ENCODE measurements around the gene BCL11A. TPM values are rescaled to one million over a fixed set of nuclear protein-coding genes. Genes with fewer than 3 reads are reported as not detected.

Gene BCL11A
- total RNA-seq, 1 experiment from 2014 or later, result 91.4 TPM

GRCh38 chr2:60529785-60530627 is 23.4 kb downstream of the BCL11A start:
- Histone ChIP-seq H3K4me1 (ENCODE audit: insufficient read depth, low read length) (peaks cover 24% of the 10 kb centered on the region), H2BK5ac (ENCODE audit: insufficient read length, low read length) (no peak overlapping the region), H3K14ac (ENCODE audit: insufficient read depth, low read length) (no peak overlapping the region), H3K27me3 (ENCODE audit: insufficient read depth, low read length) (no peaks in the 10 kb centered on the region), H3K79me2 (ENCODE audit: insufficient read depth, low read length) (peaks cover 14% of the 10 kb centered on the region; the same call in 1 of the 2 replicates), H3K4me2 (ENCODE audit: insufficient read depth, insufficient read length, low read length) (no peak overlapping the region), H2BK120ac (ENCODE audit: low read depth, low read length, poor library complexity, severe bottlenecking) (no peak overlapping the region), H4K8ac (replicated peaks; ENCODE audit: insufficient read length, low read depth, low read length) (no peak overlapping the region), H3K56ac (ENCODE audit: insufficient read length, low read depth, low read length) (no peak overlapping the region), H2BK15ac (ENCODE audit: low read depth, low read length) (no peak overlapping the region), H3K23me2 (ENCODE audit: insufficient read length, low read depth, low read length, poor library complexity, severe bottlenecking) (no peaks in the 10 kb centered on the region), H3K79me1 (ENCODE audit: insufficient read depth, low read depth, low read length, poor library complexity, severe bottlenecking) (no peaks in the 10 kb centered on the region), H2BK20ac (ENCODE audit: low read depth, low read length, poor library complexity, severe bottlenecking) (no peak overlapping the region), H3T11ph (ENCODE audit: low read length) (no peak overlapping the region), H4K91ac (ENCODE audit: insufficient read length, low read depth, low read length) (no peak overlapping the region), H3K9ac (ENCODE audit: extremely low read depth, insufficient read length, low read length) (no peak overlapping the region), H3K9me3 (ENCODE audit: control insufficient read depth, low read depth, low read length) (no peaks in the 10 kb centered on the region), H4K20me1 (ENCODE audit: control insufficient read depth, insufficient read depth, insufficient read length) (no peaks in the 10 kb centered on the region), H3K18ac (ENCODE audit: insufficient read length, low read depth, low read length) (no peak overlapping the region), H3K4ac (ENCODE audit: low read depth, low read length) (no peak overlapping the region), H3K27ac (ENCODE audit: insufficient read length, low read depth, low read length) (no peak overlapping the region), H2AFZ (ENCODE audit: low read length) (no peak overlapping the region), H4K5ac (ENCODE audit: insufficient read length, low read depth, low read length) (no peak overlapping the region), H2BK12ac (ENCODE audit: insufficient read length, low read depth, low read length) (no peak overlapping the region), H3K23ac (ENCODE audit: insufficient read length, low read depth, low read length) (no peak overlapping the region), H2AK5ac (ENCODE audit: insufficient read length, low read length) (no peak overlapping the region)
- peaks cover 7 to 30% (median 21%) of the 10 kb centered on the region in 3 experiments for H3K36me3 Mint-ChIP-seq (ENCODE audit: insufficient read depth in 1 of 3, low read depth in 3 of 3)
- H3K4me1 Mint-ChIP-seq, result peaks cover 92 to 93% of the 10 kb centered on the region in 2 experiments
- no peak for TF ChIP-seq CTCF (conservative IDR thresholded peaks at IDR 0.05)
- WGBS (ENCODE audit: extremely low coverage, insufficient read length, low lambda C conversion rate), result no CpG with 5 or more reads among the region's 17 CpGs
- DNase-seq, result no peak
- H3K4me3 Mint-ChIP-seq, result peak overlapping the region; percentile 11 to 53; a peak in 2 of 5 replicates
- H3K9me3 Mint-ChIP-seq, result no peaks in the 10 kb centered on the region
- H3K27ac Mint-ChIP-seq, result peak overlapping the region in 2 of 3 experiments; percentile 69 to 83; a peak in 4 of 7 replicates
- H3K27me3 Mint-ChIP-seq (ENCODE audit: low read depth), result no peaks in the 10 kb centered on the region
